CD14-positive monocyte (primary cell): ENCODE measurements around the gene ISG20. TPM values are rescaled to one million over a fixed set of nuclear protein-coding genes. Genes with fewer than 3 reads are reported as not detected.
A peak's percentile ranks its signal among the peaks of the same experiment; 100 is the strongest.

ENCODE experiments used
- DNase-seq, 3 donors: peaks; one replicate each; pipeline ENCODE4 v3.0.0-alpha.2; 2011 to 2022
- H2AFZ ChIP-seq: 2 replicates; pipeline ENCODE4 v1.6.0; 2012; ENCODE audit warnings: mild to moderate bottlenecking, low read depth, low read length, inconsistent platforms; ENCODE audit not compliant: insufficient read depth, poor library complexity, severe bottlenecking
- H3K27ac ChIP-seq, 2 donors: 1 replicate in 1 of 2; 2 replicates in 1 of 2; pipeline ENCODE4 v1.5.1; 2012 to 2013; ENCODE audit warnings: low read length in 2 of 2, control low read depth in 1 of 2, inconsistent platforms in 1 of 2, low read depth in 1 of 2, mild to moderate bottlenecking in 1 of 2
- H3K27me3 ChIP-seq, 2 donors: one replicate each; pipeline versions ENCODE4 v1.6.0 to v1.6.1; 2011 to 2013; ENCODE audit warnings: low read length in 2 of 2; ENCODE audit not compliant: control insufficient read depth in 2 of 2, insufficient read depth in 2 of 2
- H3K36me3 ChIP-seq, 2 donors: replicated peaks in 1 of 2; 1 replicate in 1 of 2; 2 replicates in 1 of 2; pipeline versions ENCODE4 v1.5.1 to v1.6.1; 2012 to 2013; ENCODE audit warnings: low read length in 2 of 2, control low read depth in 1 of 2, inconsistent platforms in 1 of 2, mild to moderate bottlenecking in 1 of 2; ENCODE audit not compliant: insufficient read depth in 2 of 2, control insufficient read depth in 1 of 2
- H3K4me1 ChIP-seq, 2 donors: 1 replicate in 1 of 2; 2 replicates in 1 of 2; pipeline versions ENCODE4 v1.5.1 to v1.6.1; 2012 to 2013; ENCODE audit warnings: low read length in 2 of 2, control low read depth in 1 of 2, inconsistent platforms in 1 of 2, mild to moderate bottlenecking in 1 of 2, moderate library complexity in 1 of 2; ENCODE audit not compliant: insufficient read depth in 2 of 2, control insufficient read depth in 1 of 2
- H3K4me2 ChIP-seq: replicated peaks from 2 replicates; pipeline ENCODE3; 2012; ENCODE audit warnings: low read length, moderate library complexity, mild to moderate bottlenecking; ENCODE audit not compliant: poor library complexity, severe bottlenecking; ENCODE audit errors: extremely low read depth
- H3K4me3 ChIP-seq, 3 experiments: fragments of 200-600 bp in 1 of 3; sonication (generic) in 1 of 3; replicated peaks in 1 of 3; 1 replicate in 2 of 3; 2 replicates in 1 of 3; pipeline ENCODE4 v1.5.1; 2011 to 2013; ENCODE audit warnings: low read length in 3 of 3, mild to moderate bottlenecking in 3 of 3, control low read depth in 2 of 3, low read depth in 2 of 3, inconsistent platforms in 1 of 3, moderate library complexity in 1 of 3
- H3K79me2 ChIP-seq: 2 replicates; pipeline ENCODE4 v1.6.0; 2012; ENCODE audit warnings: mild to moderate bottlenecking, control low read depth, inconsistent platforms, low read length, moderate library complexity; ENCODE audit not compliant: insufficient read depth
- H3K9ac ChIP-seq: 2 replicates; pipeline ENCODE4 v1.6.0; 2017; ENCODE audit warnings: low read length, mild to moderate bottlenecking; ENCODE audit not compliant: insufficient read depth, poor library complexity, severe bottlenecking
- H3K9me3 ChIP-seq, 2 donors: replicated peaks in 1 of 2; 1 replicate in 1 of 2; 2 replicates in 1 of 2; pipeline versions ENCODE4 v1.5.1 to v1.6.1; 2012 to 2013; ENCODE audit warnings: low read length in 2 of 2, control low read depth in 1 of 2; ENCODE audit not compliant: control insufficient read depth in 1 of 2, insufficient read depth in 1 of 2
- H4K20me1 ChIP-seq: 2 replicates; pipeline ENCODE4 v1.6.0; 2012; ENCODE audit warnings: mild to moderate bottlenecking, low read length, control low read depth, moderate library complexity; ENCODE audit not compliant: insufficient read depth
- H3K27ac Mint-ChIP-seq, 7 donors: one replicate each; pipeline ENCODE4 v1.8.0; 2020; ENCODE audit warnings: mild to moderate bottlenecking in 7 of 7, mixed read lengths in 7 of 7, moderate library complexity in 6 of 7, inconsistent platforms in 2 of 7
- H3K27me3 Mint-ChIP-seq, 3 donors: one replicate each; pipeline ENCODE4 v1.8.0; 2021 to 2022; ENCODE audit warnings: low read depth in 3 of 3, mild to moderate bottlenecking in 3 of 3, mixed read lengths in 3 of 3, moderate library complexity in 3 of 3, inconsistent platforms in 1 of 3
- H3K36me3 Mint-ChIP-seq, 2 donors: one replicate each; pipeline ENCODE4 v1.8.0; 2020; ENCODE audit warnings: mixed read lengths in 2 of 2, inconsistent platforms in 1 of 2, mild to moderate bottlenecking in 1 of 2
- H3K4me1 Mint-ChIP-seq: one replicate; pipeline ENCODE4 v1.8.0; 2020; ENCODE audit warnings: mild to moderate bottlenecking, mixed read lengths
- H3K4me3 Mint-ChIP-seq, 2 donors: one replicate each; pipeline ENCODE4 v1.8.0; 2020; ENCODE audit warnings: mild to moderate bottlenecking in 2 of 2, mixed read lengths in 2 of 2, moderate library complexity in 1 of 2
- H3K9me3 Mint-ChIP-seq, 7 donors: one replicate each; pipeline ENCODE4 v1.8.0; 2020 to 2022; ENCODE audit warnings: mixed read lengths in 7 of 7, mild to moderate bottlenecking in 6 of 7, moderate library complexity in 6 of 7, inconsistent platforms in 2 of 7
- WGBS: methylation state at CpG from one replicate; pipeline ENCODE4 v1.1.5; 2013; ENCODE audit warnings: missing lambda C conversion rate; ENCODE audit not compliant: insufficient coverage; 5-methylcytosine and 5-hydroxymethylcytosine counted together
- intact Hi-C, 2 donors: fragments of 100-400 bp; cut with micrococcal nuclease; formaldehyde crosslinking; loops; one replicate each; pipeline versions ENCODE4 v1.15.0 to v1.15.1; 2023
- polyA plus RNA-seq, 3 donors: library from polyadenylated mRNA; depleted of rRNA in 1 of 3; unstranded in 2 of 3; stranded (reverse) in 1 of 3; fragments of 300-500 nt in 2 of 3; fragments of >200 nt in 1 of 3; fragmentation: Illumina TruSeq in 2 of 3; gene quantifications; 1 replicate in 2 of 3; 2 replicates in 1 of 3; pipeline ENCODE4 v1.2.3, GENCODE V29; 2012 to 2021
- TF ChIP-seq, protein P1 (sequence below): fragments of 200-600 bp; IDR thresholded peaks from one replicate; pipeline ENCODE4 v1.8.0; 2022; ENCODE audit warnings: antibody characterized with exemption, mild to moderate bottlenecking

ISG20 gene
- polyA plus RNA-seq, 3 donors = 15.6 to 29.3 (median 25.1) TPM

DNA sequence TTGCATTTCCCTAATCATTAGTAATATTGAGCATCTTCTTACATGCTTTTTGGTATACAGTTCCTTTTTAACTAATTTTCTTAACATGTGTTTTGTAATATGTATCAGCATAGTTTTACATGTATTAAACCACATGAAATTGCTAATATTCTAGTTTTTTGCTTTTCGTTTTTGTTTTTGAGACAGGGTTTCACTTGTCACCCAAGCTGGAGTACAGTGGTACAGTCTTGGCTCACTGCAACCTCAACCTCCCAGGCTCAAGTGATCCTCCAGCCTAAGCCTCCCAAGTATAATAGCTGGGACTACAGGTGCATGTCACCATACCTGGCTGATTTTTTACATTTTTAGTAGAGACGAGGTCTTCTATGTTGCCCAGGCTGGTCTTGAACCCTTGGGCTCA is 4.4 kb upstream of the ISG20 start:
- Histone ChIP-seq H3K4me1 (peaks cover 37 to 48% of the 10 kb centered on the region in 2 donors), H3K36me3 (peaks cover 14 to 22% of the 10 kb centered on the region in 2 donors), H2AFZ (no peak overlapping the region), H3K4me2 (no peak overlapping the region), H4K20me1 (no peaks in the 10 kb centered on the region), H3K27me3 (no peaks in the 10 kb centered on the region), H3K9me3 (no peaks in the 10 kb centered on the region), H3K9ac (no peak overlapping the region), H3K79me2 (peaks cover 4% of the 10 kb centered on the region), H3K4me3 (no peak overlapping the region), H3K27ac (no peak overlapping the region)
- DNase-seq = no peak
- no peaks in the 10 kb centered on the region for H3K27me3 Mint-ChIP-seq
- H3K27ac Mint-ChIP-seq = no peak overlapping the region
- intact Hi-C loops = no loop called here
- peaks cover 0 to 2% (median 0%) of the 10 kb centered on the region in 7 donors for H3K9me3 Mint-ChIP-seq
- WGBS = 80% methylated on average over 2 of the region's 2 CpGs
- peaks cover 25 to 31% of the 10 kb centered on the region in 2 donors for H3K36me3 Mint-ChIP-seq
- H3K4me3 Mint-ChIP-seq = no peak overlapping the region
- TF ChIP-seq, protein P1, sequence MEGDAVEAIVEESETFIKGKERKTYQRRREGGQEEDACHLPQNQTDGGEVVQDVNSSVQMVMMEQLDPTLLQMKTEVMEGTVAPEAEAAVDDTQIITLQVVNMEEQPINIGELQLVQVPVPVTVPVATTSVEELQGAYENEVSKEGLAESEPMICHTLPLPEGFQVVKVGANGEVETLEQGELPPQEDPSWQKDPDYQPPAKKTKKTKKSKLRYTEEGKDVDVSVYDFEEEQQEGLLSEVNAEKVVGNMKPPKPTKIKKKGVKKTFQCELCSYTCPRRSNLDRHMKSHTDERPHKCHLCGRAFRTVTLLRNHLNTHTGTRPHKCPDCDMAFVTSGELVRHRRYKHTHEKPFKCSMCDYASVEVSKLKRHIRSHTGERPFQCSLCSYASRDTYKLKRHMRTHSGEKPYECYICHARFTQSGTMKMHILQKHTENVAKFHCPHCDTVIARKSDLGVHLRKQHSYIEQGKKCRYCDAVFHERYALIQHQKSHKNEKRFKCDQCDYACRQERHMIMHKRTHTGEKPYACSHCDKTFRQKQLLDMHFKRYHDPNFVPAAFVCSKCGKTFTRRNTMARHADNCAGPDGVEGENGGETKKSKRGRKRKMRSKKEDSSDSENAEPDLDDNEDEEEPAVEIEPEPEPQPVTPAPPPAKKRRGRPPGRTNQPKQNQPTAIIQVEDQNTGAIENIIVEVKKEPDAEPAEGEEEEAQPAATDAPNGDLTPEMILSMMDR = no peak
- H3K4me1 Mint-ChIP-seq = peaks cover 54% of the 10 kb centered on the region

DNA sequence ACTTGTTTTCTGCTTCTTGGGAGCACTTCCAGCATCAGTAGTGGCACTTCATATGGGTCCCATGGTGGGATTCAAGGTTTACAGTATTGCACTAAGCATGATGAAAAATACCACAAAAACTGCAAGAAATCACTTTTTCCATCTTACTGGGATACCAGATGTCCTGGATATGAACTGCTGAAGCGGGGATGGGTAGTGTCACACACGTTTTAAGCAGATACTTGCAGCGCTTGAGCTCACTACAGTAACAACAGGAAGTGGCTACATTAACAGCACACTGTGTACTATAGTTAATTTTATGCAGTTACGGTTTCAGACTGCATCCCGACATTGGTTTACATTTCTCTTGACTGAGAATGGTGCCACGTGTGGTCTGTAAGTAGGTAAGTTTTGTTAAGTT is 3.5 kb upstream of the ISG20 start:
- TF ChIP-seq, protein P1 = no peak
- intact Hi-C loops = no loop called here
- DNase-seq = no peak

More for the DNA sequence above, 3.5 kb upstream of the ISG20 start:
- H3K4me3 Mint-ChIP-seq = no peak overlapping the region
- H3K4me1 Mint-ChIP-seq = peaks cover 55% of the 10 kb centered on the region
- peaks cover 0 to 2% (median 0%) of the 10 kb centered on the region in 7 donors for H3K9me3 Mint-ChIP-seq
- no peak overlapping the region for H3K4me2 ChIP-seq
- peaks cover 0 to 3% (median 1%) of the 10 kb centered on the region in 3 donors for H3K27me3 Mint-ChIP-seq
- H3K79me2 ChIP-seq = peaks cover 3% of the 10 kb centered on the region
- H2AFZ ChIP-seq = peak overlapping the region; percentile 5
- H3K4me1 ChIP-seq = peaks cover 40 to 48% of the 10 kb centered on the region in 2 donors
- no peaks in the 10 kb centered on the region for H3K9me3 ChIP-seq
- no peak overlapping the region for H3K4me3 ChIP-seq
- H3K27ac Mint-ChIP-seq = no peak overlapping the region
- no peak overlapping the region for H3K27ac ChIP-seq
- no peaks in the 10 kb centered on the region for H4K20me1 ChIP-seq
- H3K36me3 ChIP-seq = peaks cover 6 to 16% of the 10 kb centered on the region in 2 donors
- H3K27me3 ChIP-seq = no peaks in the 10 kb centered on the region
- no CpG with 5 or more reads among the region's 6 CpGs for WGBS
- H3K36me3 Mint-ChIP-seq = peaks cover 18 to 25% of the 10 kb centered on the region in 2 donors
- no peak overlapping the region for H3K9ac ChIP-seq
